Activated naive CD8-positive, alpha-beta T cell treated with anti-CD3 and anti-CD28 coated beads, Interleukin-2, amount 50 U/mL, for 24 hours (primary cell): ENCODE measurements around the gene PTX4.

Source experiments
- ATAC-seq: fragments of 150-1000 bp; cut with Tn5 transposase; one replicate; pipeline ENCODE4 v1.10.0; 2021
- DNase-seq: peaks from one replicate; pipeline ENCODE4 v3.0.0; 2021
- H3K27ac Mint-ChIP-seq: one replicate; pipeline ENCODE4 v1.8.0; 2021; ENCODE audit warnings: mild to moderate bottlenecking, mixed read lengths
- H3K27me3 Mint-ChIP-seq: one replicate; pipeline ENCODE4 v1.8.0; 2021; ENCODE audit warnings: mixed read lengths
- H3K36me3 Mint-ChIP-seq: one replicate; pipeline ENCODE4 v1.8.0; 2021; ENCODE audit warnings: low read depth, mixed read lengths
- H3K4me1 Mint-ChIP-seq: one replicate; pipeline ENCODE4 v1.8.0; 2021; ENCODE audit warnings: mixed read lengths
- H3K4me3 Mint-ChIP-seq: one replicate; pipeline ENCODE4 v1.8.0; 2021; ENCODE audit warnings: mild to moderate bottlenecking, moderate library complexity, mixed read lengths
- H3K9me3 Mint-ChIP-seq: one replicate; pipeline ENCODE4 v1.8.0; 2021; ENCODE audit warnings: mixed read lengths

Gene PTX4

DNA sequence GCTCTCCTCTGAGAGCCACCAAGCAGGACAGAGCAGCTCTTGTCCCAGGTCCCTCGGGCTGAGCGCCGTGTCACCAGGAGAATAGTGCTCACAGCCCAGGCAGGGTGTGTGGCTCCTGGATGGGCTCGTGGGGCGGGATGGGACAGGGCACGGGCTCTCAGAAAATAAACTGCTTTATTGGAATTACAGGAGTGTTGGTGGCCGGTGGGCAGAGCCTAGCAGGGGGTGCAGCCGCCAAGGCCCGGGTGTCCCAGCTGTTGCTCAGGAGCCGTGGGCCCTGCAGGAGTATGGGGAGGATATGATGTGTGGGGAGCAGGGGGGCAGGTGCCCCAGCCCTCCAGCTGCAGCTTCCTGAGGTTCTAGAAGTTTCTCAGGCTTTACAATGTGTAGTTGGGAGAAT lies 21.5 kb upstream of the PTX4 start:
- no peaks in the 10 kb centered on the region for H3K4me1 Mint-ChIP-seq
- H3K36me3 Mint-ChIP-seq, result peaks cover 13% of the 10 kb centered on the region
- H3K9me3 Mint-ChIP-seq, result no peaks in the 10 kb centered on the region
- DNase-seq, result no peak
- no peak overlapping the region for H3K4me3 Mint-ChIP-seq
- no peak overlapping the region for H3K27ac Mint-ChIP-seq
- H3K27me3 Mint-ChIP-seq, result no peaks in the 10 kb centered on the region
- no peak for ATAC-seq

DNA sequence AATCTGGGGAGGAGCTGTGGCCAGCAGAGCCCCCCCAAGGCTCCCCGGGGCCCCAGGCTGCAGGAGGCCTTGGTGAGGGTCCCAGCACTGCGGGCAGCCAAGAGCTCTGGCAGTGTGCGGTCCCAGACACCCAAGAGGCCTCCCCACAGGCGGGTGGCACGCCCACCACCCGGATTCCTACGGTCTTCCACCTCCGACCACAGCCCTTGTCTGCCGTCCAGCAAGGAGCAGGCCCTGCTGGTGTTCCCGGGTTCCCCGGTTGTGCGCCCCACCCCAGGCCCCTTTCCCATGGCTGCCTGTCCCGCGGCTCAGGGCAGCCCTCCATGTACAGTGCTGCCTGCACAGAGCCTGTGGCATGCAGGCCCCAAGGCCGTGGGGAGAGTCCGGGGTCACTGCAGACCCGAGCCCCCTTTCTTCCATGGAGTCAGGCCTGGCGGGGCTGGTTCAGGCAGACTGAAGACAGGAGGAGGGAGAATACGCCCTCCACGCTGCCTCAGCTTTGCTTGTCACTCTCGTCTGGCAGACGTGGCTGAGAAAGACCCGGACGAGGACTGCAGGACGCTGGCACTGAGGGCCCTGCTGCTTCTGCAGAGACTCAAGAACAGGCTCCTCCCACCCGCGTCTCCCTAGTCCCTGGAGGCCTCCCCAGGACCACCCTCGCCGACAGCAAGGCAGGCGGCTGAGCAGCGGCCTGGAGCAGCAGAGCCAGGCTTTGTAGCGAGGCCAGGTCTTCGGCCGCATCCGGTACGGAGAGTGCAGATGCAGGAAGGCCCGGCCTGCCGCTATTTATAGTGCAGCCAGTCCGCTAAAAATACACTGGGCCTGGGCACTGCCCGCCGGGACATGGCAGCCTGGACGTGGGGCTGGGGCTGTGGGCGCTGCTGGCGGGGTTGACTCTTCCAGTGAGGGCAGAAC lies 20.8 kb upstream of the PTX4 start:
- no peak overlapping the region for H3K4me3 Mint-ChIP-seq
- no peaks in the 10 kb centered on the region for H3K4me1 Mint-ChIP-seq
- H3K27ac Mint-ChIP-seq, result no peak overlapping the region
- ATAC-seq (no peak), DNase-seq (no peak)
- H3K9me3 Mint-ChIP-seq, result no peaks in the 10 kb centered on the region
- no peaks in the 10 kb centered on the region for H3K27me3 Mint-ChIP-seq
- H3K36me3 Mint-ChIP-seq, result peaks cover 11% of the 10 kb centered on the region

DNA sequence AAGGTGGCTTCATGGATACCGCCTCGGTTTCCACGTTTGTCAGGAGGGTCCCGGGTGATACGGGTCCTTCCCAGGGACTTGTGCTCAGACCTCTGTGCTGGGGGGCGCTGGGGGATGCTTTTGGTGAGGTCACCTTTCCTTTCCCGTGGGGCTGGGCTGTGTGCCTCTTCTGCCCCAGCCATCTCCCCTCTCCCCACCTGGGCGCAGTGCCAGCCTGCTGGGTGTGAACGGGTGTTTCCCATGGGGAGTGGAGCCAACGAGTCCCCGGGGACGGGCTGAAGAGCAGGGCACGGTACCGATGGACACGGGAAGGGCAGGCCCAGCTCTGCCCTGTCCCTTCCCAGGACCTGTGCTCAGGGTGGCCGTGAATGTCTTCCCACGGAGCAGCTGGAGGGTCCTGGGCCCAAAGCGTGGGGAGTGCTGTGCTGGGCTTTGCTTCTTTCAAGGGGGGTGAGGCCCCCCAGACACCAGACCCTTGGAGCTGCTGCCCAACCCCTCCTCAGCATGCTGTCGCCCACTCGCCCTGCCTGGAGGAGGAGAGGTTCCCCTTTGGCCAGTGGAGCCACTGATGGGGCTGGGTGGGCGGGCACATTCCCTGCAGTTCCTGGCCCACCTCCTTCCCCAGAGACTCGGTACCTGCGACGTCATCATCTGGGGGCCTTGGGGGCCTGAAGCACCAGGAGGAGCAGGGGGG lies 19.9 kb upstream of the PTX4 start:
- H3K4me1 Mint-ChIP-seq, result no peaks in the 10 kb centered on the region

DNA sequence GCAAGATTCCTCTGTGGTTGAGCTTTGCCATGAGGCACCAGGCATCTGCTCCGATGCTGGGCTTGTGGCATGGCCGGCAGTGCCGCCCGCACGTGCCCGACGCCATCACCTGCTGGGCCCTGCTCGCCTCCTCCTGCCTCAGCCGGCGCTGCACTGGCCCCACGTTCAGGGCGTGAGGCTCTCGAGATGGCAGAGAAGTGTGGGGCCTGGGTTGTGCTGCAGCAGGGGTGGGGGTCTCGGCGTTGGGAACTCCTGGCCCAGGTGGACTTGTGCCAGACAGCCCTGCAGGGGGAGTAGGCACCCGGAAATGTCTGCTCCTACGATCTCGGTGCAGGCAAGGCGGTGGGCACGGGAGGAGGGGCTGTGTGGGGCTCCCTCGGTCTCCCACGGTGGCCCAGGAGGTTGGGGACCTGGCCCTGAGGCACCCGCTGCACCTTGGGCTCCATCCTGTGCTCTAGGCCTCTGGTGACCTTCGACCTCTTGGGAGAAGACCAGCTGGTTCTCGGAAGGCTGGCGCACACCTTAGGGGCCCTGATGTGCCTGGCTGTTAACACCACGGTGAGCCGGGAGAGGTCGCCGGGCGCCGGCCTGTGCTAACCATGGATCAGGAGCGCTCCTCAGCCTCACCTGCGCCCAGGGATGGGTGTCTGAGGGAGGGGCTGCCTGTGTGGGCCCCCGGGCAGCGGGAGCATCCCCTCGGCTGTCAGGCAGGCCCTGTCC lies 17.9 kb upstream of the PTX4 start:
- DNase-seq, result no peak
- no peak for ATAC-seq
- no peaks in the 10 kb centered on the region for H3K9me3 Mint-ChIP-seq
- no peaks in the 10 kb centered on the region for H3K27me3 Mint-ChIP-seq
- peaks cover 12% of the 10 kb centered on the region for H3K36me3 Mint-ChIP-seq
- no peak overlapping the region for H3K4me3 Mint-ChIP-seq
- no peaks in the 10 kb centered on the region for H3K4me1 Mint-ChIP-seq
- no peak overlapping the region for H3K27ac Mint-ChIP-seq

More for the DNA sequence above, 19.9 kb upstream of the PTX4 start:
- Mint-ChIP-seq H3K4me3 (no peak overlapping the region), H3K27ac (no peak overlapping the region), H3K9me3 (no peaks in the 10 kb centered on the region), H3K27me3 (no peaks in the 10 kb centered on the region), H3K36me3 (peaks cover 11% of the 10 kb centered on the region)
- ATAC-seq (no peak), DNase-seq (no peak)

DNA sequence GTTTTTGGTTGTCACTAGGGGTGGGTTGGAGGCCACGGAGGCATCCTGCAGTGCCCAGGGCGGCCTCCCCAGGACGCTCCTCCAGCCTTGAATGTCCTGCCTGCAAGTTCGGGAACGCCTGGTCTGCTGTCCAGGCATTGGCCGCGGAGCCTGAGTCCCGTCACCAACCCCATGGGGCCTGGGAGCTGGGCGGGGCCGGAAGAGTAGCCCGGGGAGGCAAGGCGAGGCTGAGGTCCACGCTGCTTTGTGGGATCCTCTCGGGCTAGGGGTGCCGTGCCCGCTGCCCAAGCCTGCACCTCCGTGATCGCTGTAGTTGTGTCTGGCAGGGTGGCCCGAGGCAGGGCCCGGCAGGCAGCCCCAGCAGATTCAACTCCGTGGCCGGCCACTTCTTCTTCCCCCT lies 17.2 kb upstream of the PTX4 start:
- Mint-ChIP-seq H3K27ac (no peak overlapping the region), H3K27me3 (no peaks in the 10 kb centered on the region), H3K4me3 (no peak overlapping the region), H3K4me1 (no peaks in the 10 kb centered on the region), H3K9me3 (no peaks in the 10 kb centered on the region), H3K36me3 (peaks cover 12% of the 10 kb centered on the region)
- ATAC-seq, result no peak
- no peak for DNase-seq

DNA sequence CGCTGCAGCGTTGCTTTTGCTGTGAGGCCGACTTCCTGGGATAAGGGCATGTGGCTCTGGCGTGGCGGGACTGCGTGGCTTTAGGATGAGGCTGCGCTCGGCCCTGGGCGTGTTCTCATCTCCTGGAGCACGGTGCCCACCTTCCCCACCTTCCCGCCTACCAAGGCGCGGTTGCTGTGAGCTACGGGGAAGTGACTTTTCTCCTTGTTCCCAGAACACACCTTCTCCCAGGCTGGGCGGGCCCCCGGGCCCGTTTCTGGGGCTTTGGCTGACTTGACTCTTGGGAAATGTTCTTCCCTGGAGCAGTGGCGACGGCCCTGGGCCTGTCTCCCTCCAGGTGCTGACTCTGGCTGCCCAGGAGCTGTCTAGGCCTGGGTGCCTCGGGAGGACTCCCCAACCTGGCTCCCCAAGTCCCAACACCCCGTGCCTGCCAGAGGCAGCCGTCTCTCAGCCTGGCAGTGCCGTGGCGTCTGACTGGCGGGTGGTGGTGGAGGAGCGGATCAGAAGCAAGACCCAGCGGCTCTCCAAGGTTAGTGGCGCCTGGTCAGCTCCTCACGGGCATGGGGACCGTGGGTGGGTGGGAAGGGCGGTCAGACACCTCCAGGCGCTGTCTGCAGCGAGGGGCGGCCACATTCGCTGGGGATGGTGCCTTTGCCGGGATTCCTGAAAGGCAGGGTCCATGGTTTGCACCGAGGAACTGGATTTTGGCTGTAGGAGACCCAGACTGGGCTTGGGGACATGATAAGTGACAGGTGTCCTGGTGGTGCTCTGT lies 16.5 kb upstream of the PTX4 start:
- Mint-ChIP-seq H3K4me1 (no peaks in the 10 kb centered on the region), H3K4me3 (no peak overlapping the region), H3K27ac (no peak overlapping the region), H3K9me3 (no peaks in the 10 kb centered on the region), H3K27me3 (no peaks in the 10 kb centered on the region), H3K36me3 (peaks cover 11% of the 10 kb centered on the region)
- DNase-seq (no peak), ATAC-seq (no peak)

DNA sequence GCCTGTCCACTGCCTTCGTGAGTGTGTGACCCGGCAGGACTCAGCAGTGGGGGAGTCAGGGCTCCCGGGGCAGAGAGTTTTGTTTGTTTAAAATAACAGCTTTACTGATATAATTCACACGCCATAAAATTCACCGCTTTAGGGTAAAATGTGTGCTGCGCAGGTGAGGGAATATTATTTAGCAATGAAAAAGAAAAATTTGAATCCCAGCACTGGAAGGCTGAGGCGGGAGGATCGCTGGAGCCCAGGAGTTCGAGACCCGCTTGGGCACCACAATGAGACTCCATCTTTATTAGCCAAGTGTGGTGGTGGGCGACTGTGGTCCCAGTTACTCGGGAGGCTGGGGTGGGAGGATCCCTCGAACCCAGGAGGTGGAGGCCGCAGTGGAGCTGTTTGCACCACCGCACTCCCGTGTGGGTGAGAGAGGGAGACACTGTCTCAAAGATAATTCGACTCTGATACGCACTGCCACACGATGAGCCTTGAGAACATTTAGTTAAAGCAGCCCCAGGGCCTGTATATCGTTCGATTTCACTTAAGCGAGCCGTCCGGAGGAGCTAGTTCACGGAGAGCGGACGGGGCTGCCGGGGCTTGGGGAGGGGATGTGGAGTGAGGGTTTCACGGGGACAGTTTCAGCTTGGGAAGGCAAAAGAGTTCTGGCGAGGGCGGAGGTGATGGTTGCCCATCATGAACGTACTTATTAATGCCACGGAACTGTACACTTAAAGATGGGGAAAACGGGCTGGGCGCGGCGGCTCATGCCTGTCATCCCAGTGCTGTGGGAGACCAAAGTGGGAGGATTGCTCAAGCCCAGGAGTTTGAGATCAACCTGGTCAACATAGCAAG lies 14.6 kb upstream of the PTX4 start:
- H3K4me1 Mint-ChIP-seq, result no peaks in the 10 kb centered on the region
- no peak overlapping the region for H3K4me3 Mint-ChIP-seq
- no peak for ATAC-seq
- H3K27me3 Mint-ChIP-seq, result no peaks in the 10 kb centered on the region
- H3K9me3 Mint-ChIP-seq, result no peaks in the 10 kb centered on the region
- peaks cover 12% of the 10 kb centered on the region for H3K36me3 Mint-ChIP-seq
- no peak for DNase-seq
- no peak overlapping the region for H3K27ac Mint-ChIP-seq

DNA sequence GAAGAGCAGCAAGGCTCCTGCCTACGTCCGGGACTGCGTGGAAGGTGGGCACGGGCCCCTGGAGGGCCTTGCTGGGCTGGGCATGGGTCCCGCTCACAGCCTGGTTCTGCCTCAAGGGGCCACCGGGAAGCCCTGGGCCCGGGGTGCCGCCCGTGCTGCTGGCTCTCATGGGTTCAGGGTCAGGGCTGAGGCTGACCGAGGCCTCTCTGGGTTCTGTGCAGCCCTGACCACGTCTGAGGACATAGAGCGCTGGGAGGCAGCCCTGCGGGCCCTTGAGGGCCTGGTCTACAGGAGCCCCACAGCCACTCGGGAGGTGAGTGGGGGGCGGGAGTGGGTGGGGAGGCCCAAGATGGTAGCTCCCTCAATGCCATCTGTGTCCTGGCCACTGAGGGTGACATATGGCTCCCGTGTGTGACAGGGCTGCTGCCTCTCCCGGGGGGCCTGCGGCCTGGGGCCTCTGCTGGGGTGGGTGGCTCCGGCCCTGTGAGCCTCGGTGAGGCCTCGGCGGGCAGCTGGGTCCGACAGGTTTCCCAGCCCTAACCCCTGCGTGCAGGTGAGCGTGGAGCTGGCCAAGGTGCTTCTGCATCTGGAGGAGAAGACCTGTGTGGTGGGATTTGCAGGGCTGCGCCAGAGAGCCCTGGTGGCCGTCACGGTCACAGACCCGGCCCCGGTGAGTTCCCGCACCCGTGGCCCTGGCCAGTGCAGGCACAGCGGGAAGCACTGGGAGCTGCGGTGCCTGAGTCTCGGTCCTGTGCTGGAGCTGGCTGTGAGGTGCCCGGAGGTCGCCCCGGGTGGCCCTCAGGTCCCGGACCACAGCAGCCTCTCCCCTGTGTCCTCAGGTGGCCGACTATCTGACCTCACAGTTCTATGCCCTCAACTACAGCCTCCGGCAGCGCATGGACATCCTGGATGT lies 13.6 kb upstream of the PTX4 start:
- Mint-ChIP-seq H3K27ac (no peak overlapping the region), H3K4me3 (no peak overlapping the region), H3K9me3 (no peaks in the 10 kb centered on the region), H3K4me1 (no peaks in the 10 kb centered on the region), H3K27me3 (no peaks in the 10 kb centered on the region), H3K36me3 (peaks cover 17% of the 10 kb centered on the region)
- DNase-seq, result no peak
- ATAC-seq, result no peak

DNA sequence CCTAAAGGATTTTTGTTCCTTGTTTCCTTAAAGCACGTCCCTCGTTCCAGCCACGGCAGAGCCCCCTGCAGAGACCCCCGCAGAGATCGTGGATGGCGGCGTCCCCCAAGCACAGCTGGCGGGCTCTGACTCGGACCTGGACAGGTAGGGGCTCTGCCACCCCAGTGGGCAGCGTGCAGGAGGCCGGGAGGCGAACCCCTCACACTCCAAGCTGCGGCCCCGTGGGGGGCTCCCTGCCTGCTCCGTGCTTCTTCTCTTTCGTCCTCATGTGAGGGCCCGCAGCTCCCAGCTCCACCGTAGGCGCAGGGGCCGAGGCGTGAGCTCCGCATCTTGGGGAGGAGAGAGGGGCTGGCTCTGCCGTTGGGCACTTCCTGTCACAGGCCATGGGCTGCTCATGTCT lies 12.9 kb upstream of the PTX4 start:
- Mint-ChIP-seq H3K27me3 (no peaks in the 10 kb centered on the region), H3K36me3 (peaks cover 21% of the 10 kb centered on the region), H3K27ac (no peak overlapping the region), H3K4me1 (no peaks in the 10 kb centered on the region), H3K9me3 (no peaks in the 10 kb centered on the region), H3K4me3 (no peak overlapping the region)
- no peak for DNase-seq
- no peak for ATAC-seq

DNA sequence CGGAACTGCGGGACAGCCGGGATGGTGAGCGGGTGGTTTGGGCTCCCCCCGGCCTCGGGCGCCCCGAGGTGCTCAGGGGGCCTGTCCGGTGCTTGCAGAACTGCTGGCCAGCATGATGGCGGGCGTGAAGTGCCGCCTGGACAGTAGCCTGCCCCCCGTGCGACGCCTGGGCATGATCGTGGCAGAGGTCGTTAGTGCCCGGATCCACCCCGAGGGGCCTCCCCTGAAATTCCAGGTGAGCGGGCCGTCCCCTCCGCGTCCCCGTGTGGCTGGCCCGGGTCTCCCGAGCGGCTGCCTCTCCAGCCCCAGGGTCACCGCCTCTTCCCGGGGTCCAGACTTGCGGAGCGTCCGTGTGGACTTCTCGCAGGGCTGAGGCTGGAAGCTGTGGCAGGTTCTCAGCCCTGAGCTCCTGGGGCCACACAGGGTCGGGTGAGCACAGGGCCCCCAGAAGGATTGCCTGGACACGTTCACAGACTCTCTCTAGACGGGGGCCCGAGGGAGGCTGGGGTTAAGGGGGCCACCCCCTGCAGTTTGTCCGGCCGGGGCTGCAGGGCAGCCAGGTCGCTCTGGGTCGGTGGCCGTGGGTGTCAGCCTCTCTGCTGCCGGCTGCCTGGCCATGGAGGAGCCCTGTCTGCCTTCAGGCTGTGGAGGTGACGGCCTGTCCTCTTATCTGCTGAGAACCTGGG lies 11.9 kb upstream of the PTX4 start:
- Mint-ChIP-seq H3K9me3 (no peaks in the 10 kb centered on the region), H3K4me3 (no peak overlapping the region), H3K36me3 (peaks cover 22% of the 10 kb centered on the region), H3K27ac (no peak overlapping the region), H3K27me3 (no peaks in the 10 kb centered on the region), H3K4me1 (no peaks in the 10 kb centered on the region)
- ATAC-seq (no peak), DNase-seq (no peak)

DNA sequence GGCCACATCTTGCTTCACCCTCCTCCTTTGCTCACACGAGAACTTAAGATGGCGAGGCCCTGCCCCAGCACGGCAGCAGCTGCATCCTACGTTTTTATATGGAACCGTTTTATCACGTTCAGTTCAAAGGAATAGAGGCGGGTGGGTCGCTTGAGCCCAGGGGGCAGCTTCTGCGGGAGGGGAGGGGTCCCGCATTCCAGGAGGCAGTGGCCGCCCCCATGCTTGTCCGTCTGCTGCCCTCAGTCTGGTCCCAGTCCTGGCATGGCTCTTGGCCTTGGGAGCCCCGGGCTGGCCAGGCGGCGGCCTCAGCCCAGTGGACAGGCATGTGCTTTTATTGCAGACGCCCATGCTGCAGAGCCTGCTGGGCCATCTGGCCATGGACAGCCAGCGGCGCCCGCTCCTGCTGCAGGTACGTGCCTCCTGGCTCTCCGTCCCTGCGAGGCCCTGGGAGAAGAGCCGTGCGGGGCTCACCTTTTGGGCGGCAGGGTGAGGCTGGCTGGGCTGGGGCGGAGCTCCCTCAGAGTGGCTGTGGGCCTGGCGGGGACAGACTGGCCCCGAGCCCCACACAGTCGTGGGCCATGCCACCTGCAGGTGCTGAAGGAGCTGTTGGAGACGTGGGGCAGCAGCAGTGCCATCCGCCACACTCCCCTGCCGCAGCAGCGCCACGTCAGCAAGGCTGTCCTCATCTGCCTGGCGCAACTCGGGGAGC lies 11.2 kb upstream of the PTX4 start:
- H3K27me3 Mint-ChIP-seq, result no peaks in the 10 kb centered on the region
- no peaks in the 10 kb centered on the region for H3K4me1 Mint-ChIP-seq
- H3K36me3 Mint-ChIP-seq, result peaks cover 22% of the 10 kb centered on the region
- no peaks in the 10 kb centered on the region for H3K9me3 Mint-ChIP-seq
- DNase-seq, result no peak
- no peak overlapping the region for H3K4me3 Mint-ChIP-seq
- no peak for ATAC-seq
- H3K27ac Mint-ChIP-seq, result no peak overlapping the region
